CD4-positive, CD25-positive, alpha-beta regulatory T cell (primary cell): Measurements from ENCODE around the gene CCDC122. TPM values are rescaled to one million over a fixed set of nuclear protein-coding genes. Genes with fewer than 3 reads are reported as not detected.

Source experiments
- ATAC-seq, 2 donors: fragments of 150-1000 bp; cut with Tn5 transposase; one replicate each; pipeline ENCODE4 v1.10.0; 2021; ENCODE audit warnings: low read depth in 2 of 2, moderate number of reproducible peaks in 2 of 2, moderate library complexity in 1 of 2
- DNase-seq, 3 donors: peaks; one replicate each; pipeline versions ENCODE4 v3.0.0 to v3.0.0-alpha.2; 2012 to 2022; ENCODE audit warnings: mixed read lengths in 1 of 3
- H3K27ac ChIP-seq: one replicate; pipeline ENCODE4 v1.7.0; 2013; ENCODE audit warnings: mild to moderate bottlenecking, low read length; ENCODE audit not compliant: insufficient read depth, poor library complexity, severe bottlenecking
- H3K27me3 ChIP-seq: one replicate; pipeline ENCODE4 v1.7.0; 2013; ENCODE audit warnings: low read length; ENCODE audit not compliant: control insufficient read depth, insufficient read depth
- H3K36me3 ChIP-seq: one replicate; pipeline ENCODE4 v1.7.0; 2013; ENCODE audit warnings: mild to moderate bottlenecking, low read length, moderate library complexity; ENCODE audit not compliant: control insufficient read depth, insufficient read depth
- H3K4me1 ChIP-seq: 2 replicates; pipeline ENCODE4 v1.7.0; 2013; ENCODE audit warnings: mild to moderate bottlenecking, low read length; ENCODE audit not compliant: insufficient read depth, control insufficient read depth, poor library complexity, severe bottlenecking
- H3K4me3 ChIP-seq: one replicate; pipeline ENCODE4 v1.7.0; 2013; ENCODE audit warnings: low read depth, mild to moderate bottlenecking, low read length, moderate library complexity
- H3K9me3 ChIP-seq, 2 experiments: 1 replicate in 1 of 2; 2 replicates in 1 of 2; pipeline ENCODE4 v1.7.0; 2013; ENCODE audit warnings: low read length in 2 of 2, mild to moderate bottlenecking in 1 of 2, moderate library complexity in 1 of 2; ENCODE audit not compliant: control insufficient read depth in 2 of 2
- H3K27ac Mint-ChIP-seq, 3 donors: one replicate each; pipeline ENCODE4 v1.8.0; 2020 to 2022; ENCODE audit warnings: mild to moderate bottlenecking in 3 of 3, mixed read lengths in 3 of 3, moderate library complexity in 2 of 3
- H3K27me3 Mint-ChIP-seq: one replicate; pipeline ENCODE4 v1.8.0; 2022; ENCODE audit warnings: mild to moderate bottlenecking, mixed read lengths
- H3K36me3 Mint-ChIP-seq: one replicate; pipeline ENCODE4 v1.8.0; 2020; ENCODE audit warnings: mixed read lengths
- H3K4me1 Mint-ChIP-seq, 4 donors: one replicate each; pipeline ENCODE4 v1.8.0; 2020 to 2022; ENCODE audit warnings: mixed read lengths in 4 of 4, mild to moderate bottlenecking in 1 of 4
- H3K4me3 Mint-ChIP-seq, 4 donors: one replicate each; pipeline ENCODE4 v1.8.0; 2020 to 2022; ENCODE audit warnings: mild to moderate bottlenecking in 4 of 4, mixed read lengths in 4 of 4, moderate library complexity in 3 of 4
- H3K9me3 Mint-ChIP-seq, 7 donors: one replicate each; pipeline ENCODE4 v1.8.0; 2020 to 2022; ENCODE audit warnings: mixed read lengths in 7 of 7, mild to moderate bottlenecking in 3 of 7, moderate library complexity in 2 of 7
- polyA plus RNA-seq, 4 donors: library from polyadenylated mRNA; unstranded; fragments of 300-500 nt; fragmentation: Illumina TruSeq; gene quantifications; one replicate each; pipeline ENCODE4 v1.2.3, GENCODE V29; 2021
- total RNA-seq: library from RNA; stranded (reverse); gene quantifications from one replicate; pipeline ENCODE4 v1.2.3, GENCODE V29; 2022

The CCDC122 gene
- total and polyA plus RNA-seq, 5 donors from 2014 or later: 0.63 to 4.3 (median 3.8) TPM

DNA sequence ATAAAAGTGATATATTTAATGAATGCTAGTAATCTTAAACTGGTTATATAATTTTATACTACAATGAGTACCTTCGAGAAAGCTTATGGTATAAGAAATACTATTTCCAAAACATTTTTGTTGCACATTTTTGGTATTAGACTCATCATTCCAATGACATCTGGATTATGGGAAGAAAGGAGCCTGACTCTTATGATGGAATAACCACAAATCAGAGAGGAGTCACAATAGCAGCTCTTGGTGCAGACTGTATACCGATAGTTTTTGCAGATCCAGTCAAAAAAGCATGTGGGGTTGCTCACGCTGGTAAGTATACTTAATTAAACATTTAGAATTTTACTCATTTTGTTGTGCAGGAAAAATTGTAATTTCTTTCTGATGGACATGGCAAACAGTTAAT lies 4.1 kb upstream of the CCDC122 start:
- H3K4me3 ChIP-seq: no peak overlapping the region
- Mint-ChIP-seq H3K4me3 (peak overlapping the region in 1 of 4 donors; percentile 39), H3K27me3 (no peaks in the 10 kb centered on the region), H3K36me3 (no peaks in the 10 kb centered on the region), H3K4me1 (peaks cover 3 to 19% (median 13%) of the 10 kb centered on the region in 4 donors), H3K9me3 (no peaks in the 10 kb centered on the region), H3K27ac (no peak overlapping the region)
- H3K36me3 ChIP-seq: no peaks in the 10 kb centered on the region
- H3K27me3 ChIP-seq: no peaks in the 10 kb centered on the region
- peaks cover 7% of the 10 kb centered on the region for H3K4me1 ChIP-seq
- DNase-seq (no peak), ATAC-seq (no peak)
- H3K27ac ChIP-seq: no peak overlapping the region
- H3K9me3 ChIP-seq: no peaks in the 10 kb centered on the region

- Histone ChIP-seq H3K27ac (no peak overlapping the region), H3K9me3 (no peaks in the 10 kb centered on the region), H3K4me1 (peaks cover 9% of the 10 kb centered on the region), H3K4me3 (no peak overlapping the region), H3K36me3 (no peaks in the 10 kb centered on the region), H3K27me3 (no peaks in the 10 kb centered on the region)
- no peak for DNase-seq
- Mint-ChIP-seq H3K4me1 (peaks cover 12 to 34% (median 27%) of the 10 kb centered on the region in 4 donors), H3K9me3 (no peaks in the 10 kb centered on the region), H3K36me3 (no peaks in the 10 kb centered on the region), H3K27me3 (no peaks in the 10 kb centered on the region), H3K27ac (peak overlapping the region in 1 of 3 donors; percentile 42), H3K4me3 (peak overlapping the region in 2 of 4 donors; percentile 1 to 62)
- no peak for ATAC-seq
Observed at GRCh38 chr13:43881580-43881979, 2.0 kb upstream of the CCDC122 start.

- no peak overlapping the region for H3K27ac ChIP-seq
- no peaks in the 10 kb centered on the region for H3K36me3 ChIP-seq
- no peak overlapping the region for H3K4me3 ChIP-seq
- peaks cover 9% of the 10 kb centered on the region for H3K4me1 ChIP-seq
- no peaks in the 10 kb centered on the region for H3K27me3 ChIP-seq
- no peaks in the 10 kb centered on the region for H3K9me3 ChIP-seq
- ATAC-seq: no peak
- Mint-ChIP-seq H3K27me3 (no peaks in the 10 kb centered on the region), H3K4me3 (peak overlapping the region in 1 of 4 donors; percentile 62), H3K36me3 (no peaks in the 10 kb centered on the region), H3K4me1 (peaks cover 12 to 34% (median 27%) of the 10 kb centered on the region in 4 donors), H3K9me3 (no peaks in the 10 kb centered on the region), H3K27ac (peak overlapping the region in 1 of 3 donors; percentile 42)
- DNase-seq: no peak
Observed at GRCh38 chr13:43880926-43881325, 1.4 kb upstream of the CCDC122 start.

DNA sequence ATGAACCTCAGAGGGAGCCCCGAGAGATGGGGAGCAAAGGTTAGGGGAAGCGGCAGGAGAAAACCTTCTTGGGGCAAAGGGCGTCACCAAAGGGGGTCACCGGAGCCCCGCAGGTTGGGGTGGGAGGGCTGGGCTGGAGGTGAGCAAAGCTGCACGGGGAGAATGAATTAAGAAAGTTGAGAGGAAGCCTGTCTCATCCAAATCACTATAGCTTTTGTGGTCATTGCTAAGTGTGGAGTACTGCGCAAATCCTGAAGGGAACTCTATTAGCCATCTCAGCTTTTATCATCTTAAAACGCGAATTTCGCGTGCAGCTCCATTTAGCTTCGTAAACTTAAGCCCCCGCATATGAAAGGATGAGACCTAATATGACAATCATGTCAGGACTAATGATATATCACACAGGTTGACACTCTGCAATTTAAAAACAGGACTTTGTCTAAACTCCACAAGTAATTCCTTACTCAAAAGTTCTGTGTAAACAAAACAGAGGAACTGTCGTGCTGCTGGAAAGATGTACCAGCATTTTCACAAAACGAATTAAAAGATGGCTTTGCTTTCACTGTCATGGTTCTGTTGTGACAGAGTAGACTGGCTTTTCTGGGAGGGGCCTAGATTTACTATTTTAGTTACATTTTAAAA lies 795 bp upstream of the CCDC122 start:
- Mint-ChIP-seq H3K27me3 (no peaks in the 10 kb centered on the region), H3K27ac (peak overlapping the region in 2 of 3 donors; percentile 79), H3K4me1 (peaks cover 12 to 34% (median 27%) of the 10 kb centered on the region in 4 donors), H3K36me3 (no peaks in the 10 kb centered on the region), H3K9me3 (no peaks in the 10 kb centered on the region), H3K4me3 (peak overlapping the region; percentile 82 to 99 (median 90))
- no peak for ATAC-seq
- Histone ChIP-seq H3K27me3 (no peaks in the 10 kb centered on the region), H3K4me3 (peak overlapping the region; percentile 64), H3K4me1 (peaks cover 9% of the 10 kb centered on the region), H3K27ac (peak overlapping the region; percentile 76), H3K9me3 (no peaks in the 10 kb centered on the region), H3K36me3 (no peaks in the 10 kb centered on the region)
- no peak for DNase-seq

DNA sequence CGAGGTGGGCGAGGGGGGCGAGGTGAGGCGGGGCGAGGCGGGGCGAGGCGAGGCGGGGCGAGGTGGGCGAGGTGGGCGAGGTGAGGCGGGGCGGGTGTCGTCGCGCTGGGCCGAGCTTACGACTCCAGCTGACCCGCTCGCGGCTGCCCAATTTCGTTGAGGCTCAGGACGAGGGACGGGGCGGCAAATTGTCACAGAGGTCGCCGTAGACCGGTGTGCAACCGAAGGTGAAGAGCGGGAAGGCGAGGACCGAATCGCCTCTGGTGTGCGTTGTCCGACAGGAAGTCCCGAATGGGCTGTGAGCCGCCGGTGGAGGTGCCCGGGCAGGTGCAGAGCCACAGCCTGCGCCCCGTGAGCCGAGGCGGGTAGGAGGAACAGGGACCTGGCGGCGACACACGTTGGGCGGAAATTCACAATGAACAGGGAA lies 228 bp upstream of the CCDC122 start, which contains the start of gene LACC1:
Gene LACC1 (plus strand): TSS at position 150 of the 427 bp plus-strand sequence. CDS start 1,082 bp downstream, outside the sequence.
- Histone ChIP-seq H3K4me1 (peaks cover 9% of the 10 kb centered on the region), H3K4me3 (peak within 1 kb of the TSS; percentile 64), H3K9me3 (no peaks in the 10 kb centered on the region), H3K27me3 (no peaks in the 10 kb centered on the region), H3K36me3 (no peaks in the 10 kb centered on the region), H3K27ac (peak within 1 kb of the TSS; percentile 76)
- DNase-seq (peak in 2 of 3 donors; percentile 38 to 43), ATAC-seq (peak; percentile 55 to 62)
- Mint-ChIP-seq H3K9me3 (no peaks in the 10 kb centered on the region), H3K36me3 (no peaks in the 10 kb centered on the region), H3K27ac (peak within 1 kb of the TSS; percentile 87 to 91 (median 90)), H3K4me3 (peak within 1 kb of the TSS; percentile 82 to 99 (median 90)), H3K4me1 (peaks cover 12 to 34% (median 27%) of the 10 kb centered on the region in 4 donors), H3K27me3 (no peaks in the 10 kb centered on the region)

GRCh38 chr13:43877766-43878165 lies 1.8 kb downstream of the CCDC122 start:
- no peaks in the 10 kb centered on the region for H3K27me3 ChIP-seq
- H3K4me3 ChIP-seq: no peak overlapping the region
- ATAC-seq: no peak
- DNase-seq: no peak
- H3K4me1 Mint-ChIP-seq: peaks cover 17 to 34% (median 27%) of the 10 kb centered on the region in 4 donors
- peaks cover 9% of the 10 kb centered on the region for H3K4me1 ChIP-seq
- peak overlapping the region; percentile 76 for H3K27ac ChIP-seq
- no peaks in the 10 kb centered on the region for H3K36me3 Mint-ChIP-seq
- H3K4me3 Mint-ChIP-seq: peak overlapping the region; percentile 56 to 99 (median 86)
- H3K36me3 ChIP-seq: no peaks in the 10 kb centered on the region
- H3K27ac Mint-ChIP-seq: no peak overlapping the region
- H3K9me3 ChIP-seq: no peaks in the 10 kb centered on the region
- H3K9me3 Mint-ChIP-seq: no peaks in the 10 kb centered on the region
- H3K27me3 Mint-ChIP-seq: no peaks in the 10 kb centered on the region

GRCh38 chr13:43877326-43877725 lies 2.2 kb downstream of the CCDC122 start:
- H3K36me3 Mint-ChIP-seq: no peaks in the 10 kb centered on the region
- no peak for DNase-seq
- Histone ChIP-seq H3K27ac (no peak overlapping the region), H3K4me1 (peaks cover 9% of the 10 kb centered on the region), H3K4me3 (no peak overlapping the region), H3K27me3 (no peaks in the 10 kb centered on the region), H3K36me3 (no peaks in the 10 kb centered on the region), H3K9me3 (no peaks in the 10 kb centered on the region)
- peak overlapping the region; percentile 56 to 99 (median 86) for H3K4me3 Mint-ChIP-seq
- H3K9me3 Mint-ChIP-seq: no peaks in the 10 kb centered on the region
- peaks cover 17 to 34% (median 27%) of the 10 kb centered on the region in 4 donors for H3K4me1 Mint-ChIP-seq
- no peaks in the 10 kb centered on the region for H3K27me3 Mint-ChIP-seq
- no peak for ATAC-seq
- H3K27ac Mint-ChIP-seq: peak overlapping the region in 1 of 3 donors; percentile 11

DNA sequence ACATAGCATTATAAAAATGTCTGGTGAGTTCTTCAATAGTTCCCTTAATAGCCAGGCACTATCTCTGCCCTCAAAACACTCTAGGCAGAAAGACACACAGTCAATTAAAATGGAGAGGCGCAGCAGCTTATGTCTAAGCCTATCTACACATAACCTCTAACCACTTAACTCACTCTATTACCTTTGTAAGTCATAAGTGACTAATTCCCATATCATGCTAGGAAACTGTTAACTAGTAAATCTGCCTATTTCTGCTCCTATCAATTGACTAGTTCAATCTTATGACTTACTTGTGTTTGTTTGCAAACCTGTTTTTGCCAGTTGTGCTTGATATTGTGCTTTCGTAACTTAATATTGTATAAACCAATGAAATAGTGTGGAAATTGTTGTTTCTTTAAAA lies 3.2 kb downstream of the CCDC122 start:
- Mint-ChIP-seq H3K4me1 (peaks cover 17 to 31% (median 23%) of the 10 kb centered on the region in 4 donors), H3K9me3 (no peaks in the 10 kb centered on the region), H3K36me3 (no peaks in the 10 kb centered on the region), H3K27ac (no peak overlapping the region), H3K27me3 (no peaks in the 10 kb centered on the region), H3K4me3 (peak overlapping the region in 1 of 4 donors; percentile 27)
- Histone ChIP-seq H3K27ac (no peak overlapping the region), H3K36me3 (no peaks in the 10 kb centered on the region), H3K9me3 (no peaks in the 10 kb centered on the region), H3K27me3 (no peaks in the 10 kb centered on the region), H3K4me1 (peaks cover 9% of the 10 kb centered on the region), H3K4me3 (no peak overlapping the region)
- no peak for ATAC-seq
- DNase-seq: no peak
